Activated CD4-positive, alpha-beta T cell treated with anti-CD3 and anti-CD28 coated beads, Interleukin-2, amount 50 U/mL, for 16 hours (primary cell): ENCODE results near the gene DHPS.
A peak's percentile ranks its signal among the peaks of the same experiment; 100 is the strongest.

Experiments
- DNase-seq: peaks from one replicate; pipeline ENCODE4 v3.0.0-alpha.2; 2020

The DHPS gene

GRCh38 chr19:12641456-12641855, 40.2 kb downstream of the DHPS start:
- no peak for DNase-seq

- DNase-seq, result peak; percentile 90
Measured at GRCh38 chr19:12639901-12640613, 41.6 kb downstream of the DHPS start.

GRCh38 chr19:12638611-12639182, 43.0 kb downstream of the DHPS start:
- DNase-seq, result no peak

- DNase-seq, result no peak
Measured at GRCh38 chr19:12636631-12637030, 45.0 kb downstream of the DHPS start.

- no peak for DNase-seq
Measured at GRCh38 chr19:12629215-12629614, 52.5 kb downstream of the DHPS start.

- no peak for DNase-seq
Measured at GRCh38 chr19:12628040-12629022, 53.3 kb downstream of the DHPS start.

GRCh38 chr19:12626958-12627357, 54.7 kb downstream of the DHPS start:
- no peak for DNase-seq
